B cell (primary cell): ENCODE measurements around the gene CSMD2.

Experiments
- EZH2 ChIP-seq: IDR thresholded peaks from 2 replicates; pipeline ENCODE4 v1.6.1; 2012; ENCODE audit warnings: borderline replicate concordance, low read depth, mild to moderate bottlenecking, moderate library complexity, low read length; ENCODE audit not compliant: insufficient read depth, poor library complexity, severe bottlenecking
- TF ChIP-seq, protein P1 (sequence below): fragments of 200-600 bp; IDR thresholded peaks from one replicate; pipeline ENCODE4 v1.8.0; 2022; ENCODE audit warnings: antibody characterized with exemption, mild to moderate bottlenecking

DNA sequence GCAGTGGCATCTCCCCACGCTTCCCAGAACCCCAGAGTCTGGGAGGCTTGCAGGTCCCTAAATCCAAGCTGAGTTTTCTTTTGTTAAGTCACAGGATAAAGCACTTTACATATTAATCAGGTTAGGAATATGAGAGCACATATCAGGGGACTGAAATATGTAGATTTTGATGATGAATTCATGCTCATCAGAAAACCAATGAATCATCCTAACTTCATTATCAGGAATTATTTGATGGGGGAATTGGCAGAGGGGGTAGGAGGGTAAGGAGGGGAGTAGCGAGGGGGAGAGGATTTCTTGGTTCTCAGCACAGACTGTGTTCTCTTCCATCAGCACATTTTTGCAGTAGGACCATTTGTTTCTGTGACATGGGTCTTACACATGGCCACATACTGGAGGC lies 269.1 kb downstream of the CSMD2 start:
- no peak for TF ChIP-seq EZH2
- TF ChIP-seq, protein P1, sequence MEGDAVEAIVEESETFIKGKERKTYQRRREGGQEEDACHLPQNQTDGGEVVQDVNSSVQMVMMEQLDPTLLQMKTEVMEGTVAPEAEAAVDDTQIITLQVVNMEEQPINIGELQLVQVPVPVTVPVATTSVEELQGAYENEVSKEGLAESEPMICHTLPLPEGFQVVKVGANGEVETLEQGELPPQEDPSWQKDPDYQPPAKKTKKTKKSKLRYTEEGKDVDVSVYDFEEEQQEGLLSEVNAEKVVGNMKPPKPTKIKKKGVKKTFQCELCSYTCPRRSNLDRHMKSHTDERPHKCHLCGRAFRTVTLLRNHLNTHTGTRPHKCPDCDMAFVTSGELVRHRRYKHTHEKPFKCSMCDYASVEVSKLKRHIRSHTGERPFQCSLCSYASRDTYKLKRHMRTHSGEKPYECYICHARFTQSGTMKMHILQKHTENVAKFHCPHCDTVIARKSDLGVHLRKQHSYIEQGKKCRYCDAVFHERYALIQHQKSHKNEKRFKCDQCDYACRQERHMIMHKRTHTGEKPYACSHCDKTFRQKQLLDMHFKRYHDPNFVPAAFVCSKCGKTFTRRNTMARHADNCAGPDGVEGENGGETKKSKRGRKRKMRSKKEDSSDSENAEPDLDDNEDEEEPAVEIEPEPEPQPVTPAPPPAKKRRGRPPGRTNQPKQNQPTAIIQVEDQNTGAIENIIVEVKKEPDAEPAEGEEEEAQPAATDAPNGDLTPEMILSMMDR, result no peak
